ENCODE results near the gene IMPACT.

IMPACT gene

GRCh38 chr18:24485681-24486080, 59.2 kb downstream of the IMPACT start:
- H3K36me3 Mint-ChIP-seq: peaks cover 2% of the 10 kb centered on the region
- H3K9me3 Mint-ChIP-seq (ENCODE audit: low read depth): no peaks in the 10 kb centered on the region
- H3K4me3 Mint-ChIP-seq: no peak overlapping the region
- peaks cover 6% of the 10 kb centered on the region for H3K4me1 Mint-ChIP-seq (ENCODE audit: low read depth)
- H3K27ac Mint-ChIP-seq: no peak overlapping the region
- H3K27me3 Mint-ChIP-seq: peaks cover 6% of the 10 kb centered on the region

DNA sequence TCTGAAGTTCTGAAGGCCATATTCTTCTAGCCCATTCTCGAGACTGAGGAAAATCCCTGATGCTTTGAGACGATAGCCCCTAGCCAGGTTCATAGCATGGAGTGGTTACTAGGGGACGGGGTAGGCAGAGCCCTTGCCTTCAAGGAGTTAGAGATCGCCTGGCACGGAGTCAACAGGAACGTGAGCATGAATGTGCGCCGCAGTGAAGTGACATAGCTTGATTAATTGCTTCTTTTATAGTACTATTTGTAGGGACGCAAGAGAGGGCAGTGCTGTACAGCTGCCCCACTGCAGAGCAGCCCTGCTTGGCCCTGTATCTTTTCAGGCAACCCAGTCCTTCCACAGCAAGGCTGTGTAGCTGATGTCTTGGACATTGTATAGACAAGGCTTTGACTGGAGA, 60.2 kb downstream of the IMPACT start:
- Mint-ChIP-seq H3K27me3 (peaks cover 6% of the 10 kb centered on the region), H3K4me1 (ENCODE audit: low read depth) (peaks cover 6% of the 10 kb centered on the region), H3K9me3 (ENCODE audit: low read depth) (no peaks in the 10 kb centered on the region), H3K36me3 (no peaks in the 10 kb centered on the region), H3K27ac (no peak overlapping the region), H3K4me3 (no peak overlapping the region)

DNA sequence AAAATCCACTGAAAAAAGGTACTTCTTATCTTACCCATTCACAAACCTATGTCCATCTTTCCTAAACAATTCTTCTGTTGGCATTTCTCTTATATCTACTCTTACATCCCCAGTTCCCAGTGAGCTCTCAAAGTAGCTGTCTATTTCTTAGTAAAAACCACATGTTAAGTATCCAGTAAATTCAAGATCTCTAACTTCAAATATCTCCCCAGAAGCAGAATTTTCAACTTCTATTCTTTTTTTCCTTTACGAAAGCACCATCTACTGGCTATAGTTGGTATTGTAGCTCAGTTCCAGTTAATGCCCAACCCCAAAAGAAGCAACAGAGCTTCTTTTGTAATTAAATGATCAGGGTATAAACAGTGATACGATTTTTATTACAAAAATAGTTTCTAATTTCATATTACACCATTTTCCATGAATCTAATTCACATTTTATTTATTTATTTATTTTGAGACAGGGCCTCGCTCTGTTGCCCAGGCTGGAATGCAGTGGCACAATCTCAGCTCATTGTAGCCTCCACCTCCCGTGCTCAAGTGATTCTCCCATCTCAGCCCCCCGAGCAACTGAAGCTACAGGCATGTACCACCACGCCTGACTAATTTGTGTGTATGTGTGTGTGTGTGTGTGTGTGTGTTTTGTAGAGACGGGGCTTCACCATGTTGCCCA, 62.5 kb downstream of the IMPACT start:
- no peaks in the 10 kb centered on the region for H3K9me3 Mint-ChIP-seq (ENCODE audit: low read depth)
- H3K36me3 Mint-ChIP-seq: peaks cover 3% of the 10 kb centered on the region
- H3K27me3 Mint-ChIP-seq: peaks cover 12% of the 10 kb centered on the region
- H3K27ac Mint-ChIP-seq: peak overlapping the region; percentile 56
- peaks cover 6% of the 10 kb centered on the region for H3K4me1 Mint-ChIP-seq (ENCODE audit: low read depth)
- no peak overlapping the region for H3K4me3 Mint-ChIP-seq

GRCh38 chr18:24490539-24490938, 64.1 kb downstream of the IMPACT start:
- H3K9me3 Mint-ChIP-seq (ENCODE audit: low read depth): no peaks in the 10 kb centered on the region
- H3K4me1 Mint-ChIP-seq (ENCODE audit: low read depth): peaks cover 6% of the 10 kb centered on the region
- H3K27me3 Mint-ChIP-seq: peaks cover 14% of the 10 kb centered on the region
- H3K27ac Mint-ChIP-seq: no peak overlapping the region
- H3K4me3 Mint-ChIP-seq: no peak overlapping the region
- peaks cover 3% of the 10 kb centered on the region for H3K36me3 Mint-ChIP-seq

GRCh38 chr18:24491927-24492834, 65.7 kb downstream of the IMPACT start:
- no peak overlapping the region for H3K27ac Mint-ChIP-seq
- H3K9me3 Mint-ChIP-seq (ENCODE audit: low read depth): no peaks in the 10 kb centered on the region
- H3K36me3 Mint-ChIP-seq: peaks cover 3% of the 10 kb centered on the region
- H3K27me3 Mint-ChIP-seq: peaks cover 10% of the 10 kb centered on the region
- H3K4me1 Mint-ChIP-seq (ENCODE audit: low read depth): peaks cover 6% of the 10 kb centered on the region
- no peak overlapping the region for H3K4me3 Mint-ChIP-seq

- Mint-ChIP-seq H3K27me3 (peaks cover 11% of the 10 kb centered on the region), H3K36me3 (peaks cover 3% of the 10 kb centered on the region), H3K4me3 (no peak overlapping the region), H3K4me1 (ENCODE audit: low read depth) (no peaks in the 10 kb centered on the region), H3K9me3 (ENCODE audit: low read depth) (no peaks in the 10 kb centered on the region), H3K27ac (no peak overlapping the region)
These were observed 68.1 kb downstream of the IMPACT start for GRCh38 chr18:24494586-24494985.

- peaks cover 11% of the 10 kb centered on the region for H3K27me3 Mint-ChIP-seq
- no peak overlapping the region for H3K4me3 Mint-ChIP-seq
- H3K27ac Mint-ChIP-seq: no peak overlapping the region
- no peaks in the 10 kb centered on the region for H3K4me1 Mint-ChIP-seq (ENCODE audit: low read depth)
- H3K9me3 Mint-ChIP-seq (ENCODE audit: low read depth): no peaks in the 10 kb centered on the region
- peaks cover 3% of the 10 kb centered on the region for H3K36me3 Mint-ChIP-seq
These were observed 70.7 kb downstream of the IMPACT start for GRCh38 chr18:24497031-24497754.

GRCh38 chr18:24499814-24500213, 73.3 kb downstream of the IMPACT start:
- Mint-ChIP-seq H3K36me3 (no peaks in the 10 kb centered on the region), H3K4me1 (ENCODE audit: low read depth) (no peaks in the 10 kb centered on the region), H3K4me3 (no peak overlapping the region), H3K9me3 (ENCODE audit: low read depth) (no peaks in the 10 kb centered on the region), H3K27ac (no peak overlapping the region), H3K27me3 (peaks cover 7% of the 10 kb centered on the region)

DNA sequence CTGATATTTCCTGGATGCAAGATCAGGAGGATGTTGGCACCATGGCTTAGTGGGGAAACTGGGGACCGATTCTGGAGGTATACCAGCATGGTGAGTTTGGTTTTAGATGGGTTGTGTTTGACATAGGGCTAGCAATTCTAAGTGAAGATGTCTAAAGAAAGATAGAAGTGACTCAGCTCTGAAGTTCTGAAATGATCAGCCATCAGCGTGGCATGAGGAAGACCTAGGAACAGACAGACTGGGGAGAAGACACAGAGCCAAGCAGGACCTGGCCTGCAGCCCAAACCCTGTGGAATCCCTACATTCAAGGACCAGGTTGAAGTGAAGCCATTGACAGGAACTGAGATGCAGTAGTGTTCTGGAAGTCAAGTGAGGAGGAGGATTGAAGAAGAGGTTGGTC, 73.7 kb downstream of the IMPACT start:
- H3K27ac Mint-ChIP-seq: no peak overlapping the region
- no peak overlapping the region for H3K4me3 Mint-ChIP-seq
- no peaks in the 10 kb centered on the region for H3K36me3 Mint-ChIP-seq
- H3K27me3 Mint-ChIP-seq: peaks cover 6% of the 10 kb centered on the region
- no peaks in the 10 kb centered on the region for H3K9me3 Mint-ChIP-seq (ENCODE audit: low read depth)
- no peaks in the 10 kb centered on the region for H3K4me1 Mint-ChIP-seq (ENCODE audit: low read depth)

DNA sequence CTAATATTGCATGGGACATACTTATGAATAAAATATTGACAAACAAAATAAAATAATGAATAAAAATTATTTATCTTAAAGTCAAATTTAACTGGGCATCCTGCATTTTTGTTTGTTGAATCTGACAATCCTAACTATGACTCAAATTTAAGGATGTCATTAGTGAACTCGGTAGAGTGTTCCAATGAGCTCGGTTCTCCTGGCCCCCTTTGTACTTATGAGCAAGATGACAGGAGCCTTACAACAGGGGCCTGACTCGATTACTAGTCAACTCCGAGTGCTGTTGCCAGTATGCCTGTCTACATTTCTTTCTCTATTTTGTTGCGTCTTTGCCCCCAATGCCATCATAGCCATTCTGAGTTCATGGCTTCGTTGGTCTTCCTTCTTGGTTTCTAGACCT, 74.3 kb downstream of the IMPACT start:
- Mint-ChIP-seq H3K36me3 (no peaks in the 10 kb centered on the region), H3K9me3 (ENCODE audit: low read depth) (no peaks in the 10 kb centered on the region), H3K27me3 (peaks cover 5% of the 10 kb centered on the region), H3K4me3 (no peak overlapping the region), H3K27ac (no peak overlapping the region), H3K4me1 (ENCODE audit: low read depth) (no peaks in the 10 kb centered on the region)

GRCh38 chr18:24502667-24503523, 76.4 kb downstream of the IMPACT start:
- Mint-ChIP-seq H3K4me3 (no peak overlapping the region), H3K27ac (no peak overlapping the region), H3K9me3 (ENCODE audit: low read depth) (no peaks in the 10 kb centered on the region), H3K36me3 (no peaks in the 10 kb centered on the region), H3K4me1 (ENCODE audit: low read depth) (no peaks in the 10 kb centered on the region), H3K27me3 (peaks cover 4% of the 10 kb centered on the region)
